HG03432 (cell line): Measurements from ENCODE around the gene RELN.
"Not testable (repeated sequence)": the region's sequence is repeated elsewhere in the genome, so short reads cannot be mapped to it uniquely, and the experiment has no call there.

Experiments used
- ATAC-seq: cut with Tn5 transposase; IDR thresholded peaks from one replicate; pipeline ENCODE4 v1.9.1; 2021; ENCODE audit warnings: mild to moderate bottlenecking, moderate library complexity; ENCODE audit not compliant: unreplicated experiment

The RELN gene

GRCh38 chr7:103905997-103906396 is 83.5 kb downstream of the RELN start:
- no peak for ATAC-seq

- ATAC-seq, result no peak
Measured at GRCh38 chr7:103902917-103903316, 86.5 kb downstream of the RELN start.

GRCh38 chr7:103896826-103897225 is 92.6 kb downstream of the RELN start:
- ATAC-seq, result not testable (repeated sequence)

- ATAC-seq, result no peak
Measured at GRCh38 chr7:103894656-103895596, 94.5 kb downstream of the RELN start.

- ATAC-seq, result no peak
Measured at GRCh38 chr7:103893350-103893749, 96.1 kb downstream of the RELN start.

- ATAC-seq, result no peak
Measured at GRCh38 chr7:103889451-103889850, 100.0 kb downstream of the RELN start.

- ATAC-seq, result no peak
Measured at GRCh38 chr7:103888603-103889153, 100.8 kb downstream of the RELN start.

- ATAC-seq, result no peak
Measured at GRCh38 chr7:103887853-103888602, 101.4 kb downstream of the RELN start.

GRCh38 chr7:103887050-103887449 is 102.4 kb downstream of the RELN start:
- ATAC-seq, result no peak

GRCh38 chr7:103879928-103880600 is 109.4 kb downstream of the RELN start:
- no peak for ATAC-seq

GRCh38 chr7:103879411-103879810 is 110.0 kb downstream of the RELN start:
- no peak for ATAC-seq

- ATAC-seq, result no peak
Measured at GRCh38 chr7:103877565-103877964, 111.9 kb downstream of the RELN start.

GRCh38 chr7:103875718-103876117 is 113.7 kb downstream of the RELN start:
- ATAC-seq, result no peak

- ATAC-seq, result no peak
Measured at GRCh38 chr7:103871473-103871872, 118.0 kb downstream of the RELN start.

- ATAC-seq, result no peak
Measured at GRCh38 chr7:103870664-103871063, 118.8 kb downstream of the RELN start.

GRCh38 chr7:103867874-103868273 is 121.6 kb downstream of the RELN start:
- no peak for ATAC-seq

- ATAC-seq, result no peak
Measured at GRCh38 chr7:103866919-103867318, 122.5 kb downstream of the RELN start.

GRCh38 chr7:103865442-103865841 is 124.0 kb downstream of the RELN start:
- ATAC-seq, result no peak

GRCh38 chr7:103862302-103863035 is 127.0 kb downstream of the RELN start:
- ATAC-seq, result no peak

- ATAC-seq, result no peak
Measured at GRCh38 chr7:103859709-103860108, 129.7 kb downstream of the RELN start.
